ENCODE data around the gene ATAD1. TPM values are rescaled to one million over a fixed set of nuclear protein-coding genes. Genes with fewer than 3 reads are reported as not detected.

Gene ATAD1
- total and polyA plus RNA-seq, 10 of the 15 experiments (the other 5 are each of a cell fraction or from before 2014, with no cell fraction given) = 24.7 to 59.3 (median 41.1) TPM

- in situ Hi-C loops (cut with MboI) (no loop called here), intact Hi-C loops (cut with micrococcal nuclease; ENCODE audit: unreplicated experiment) (no loop called here)
- Histone ChIP-seq H3K27me3 (replicated peaks in 1 of 2; ENCODE audit: control insufficient read depth in 2 of 2, insufficient read depth in 2 of 2, low read length in 1 of 2) (no peaks in the 10 kb centered on the region), H2AFZ (ENCODE audit: control insufficient read depth, low read depth, low read length) (no peak overlapping the region), H3K4me1 (ENCODE audit: control insufficient read depth, insufficient read depth, low read length) (no peaks in the 10 kb centered on the region; the same call in 1 of the 2 replicates), H3K27ac (ENCODE audit: control insufficient read depth, insufficient read depth) (no peak overlapping the region), H3K79me2 (ENCODE audit: control insufficient read depth, insufficient read depth, low read length) (no peaks in the 10 kb centered on the region), H3K9ac (ENCODE audit: control insufficient read depth, insufficient read depth, low read length) (no peak overlapping the region), H4K20me1 (ENCODE audit: control insufficient read depth, insufficient read depth) (no peaks in the 10 kb centered on the region), H3K36me3 (ENCODE audit: control insufficient read depth in 2 of 2, insufficient read depth in 2 of 2, low read length in 1 of 2) (no peaks in the 10 kb centered on the region), H3K4me2 (ENCODE audit: control insufficient read depth, insufficient read depth) (no peak overlapping the region), H3K9me3 (replicated peaks; ENCODE audit: control insufficient read depth, insufficient read depth, low read length) (no peaks in the 10 kb centered on the region), H3K4me3 (no peak overlapping the region)
- CTCF ChIA-PET = no interaction called here
- RAD21 ChIA-PET (ENCODE audit: unreplicated experiment) = no interaction called here
- SMC1A ChIA-PET (ENCODE audit: uncharacterized antibody, unreplicated experiment) = no interaction called here
- no peak for TF ChIP-seq EGR1 (IDR thresholded peaks at IDR 0.05; ENCODE audit: borderline replicate concordance in 1 of 2, low read depth in 2 of 2, low read length in 2 of 2)
- FAIRE-seq (no peak), DNase-seq (ENCODE audit: low read depth, low spot score) (no peak), ATAC-seq (no peak)
- BruUV-seq (replicated peaks) = no TSS peak
- 39% methylated on average over 6 of the region's 6 CpGs for WGBS (ENCODE audit: insufficient coverage, insufficient replicate concordance, low lambda C conversion rate, missing lambda C conversion rate)
- POLR2A ChIA-PET = no interaction called here
These were observed 94.5 kb downstream of the ATAD1 start for GRCh38 chr10:87723500-87723899.

GRCh38 chr10:87722716-87723115 lies 95.3 kb downstream of the ATAD1 start:
- Histone ChIP-seq H3K9ac (ENCODE audit: control insufficient read depth, insufficient read depth, low read length) (no peak overlapping the region), H3K36me3 (ENCODE audit: control insufficient read depth in 2 of 2, insufficient read depth in 2 of 2, low read length in 1 of 2) (no peaks in the 10 kb centered on the region), H3K27ac (ENCODE audit: control insufficient read depth, insufficient read depth) (no peak overlapping the region), H3K4me2 (ENCODE audit: control insufficient read depth, insufficient read depth) (no peak overlapping the region), H4K20me1 (ENCODE audit: control insufficient read depth, insufficient read depth) (no peaks in the 10 kb centered on the region), H3K9me3 (replicated peaks; ENCODE audit: control insufficient read depth, insufficient read depth, low read length) (no peaks in the 10 kb centered on the region), H3K4me1 (ENCODE audit: control insufficient read depth, insufficient read depth, low read length) (peaks cover 3% of the 10 kb centered on the region), H3K27me3 (replicated peaks in 1 of 2; ENCODE audit: control insufficient read depth in 2 of 2, insufficient read depth in 2 of 2, low read length in 1 of 2) (no peaks in the 10 kb centered on the region), H3K79me2 (ENCODE audit: control insufficient read depth, insufficient read depth, low read length) (no peaks in the 10 kb centered on the region), H3K4me3 (no peak overlapping the region), H2AFZ (ENCODE audit: control insufficient read depth, low read depth, low read length) (no peak overlapping the region)
- ChIA-PET RAD21 (ENCODE audit: unreplicated experiment) (no interaction called here), SMC1A (ENCODE audit: uncharacterized antibody, unreplicated experiment) (interaction anchor here (1.4 kb wide), 1 partner anchor 11 kb away, joined by 5 read pairs; no protein-coding TSS in a partner anchor), CTCF (no interaction called here), POLR2A (no interaction called here)
- in situ Hi-C loops (cut with MboI) = no loop called here
- BruUV-seq (replicated peaks) = no TSS peak
- FAIRE-seq (peak; percentile 80), ATAC-seq (no peak), DNase-seq (ENCODE audit: low read depth, low spot score) (no peak)
- 52% methylated on average over 4 of the region's 4 CpGs for WGBS (ENCODE audit: insufficient coverage, insufficient replicate concordance, low lambda C conversion rate, missing lambda C conversion rate)
- intact Hi-C loops (cut with micrococcal nuclease; ENCODE audit: unreplicated experiment) = no loop called here
- no peak for TF ChIP-seq RBBP5 (conservative IDR thresholded peaks at IDR 0.05)
- TF ChIP-seq IKZF1 (conservative IDR thresholded peaks at IDR 0.05) = no peak
- TF ChIP-seq CREM (IDR thresholded peaks at IDR 0.05; ENCODE audit: low read depth) = no peak
- no peak for TF ChIP-seq HSF1 (IDR thresholded peaks at IDR 0.05; ENCODE audit: low read depth, low read length)
- no peak for TF ChIP-seq ZNF622 (IDR thresholded peaks at IDR 0.05)
- TF ChIP-seq SIN3A (IDR thresholded peaks at IDR 0.05; ENCODE audit: low read depth, low read length) = no peak
- TF ChIP-seq MAX (IDR thresholded peaks at IDR 0.05; ENCODE audit: low read depth, low read length) = no peak
- TF ChIP-seq SREBF1 (IDR thresholded peaks at IDR 0.05; ENCODE audit: low read length) = no peak
- no peak for TF ChIP-seq CBX5 (IDR thresholded peaks at IDR 0.05; ENCODE audit: low read depth)
- TF ChIP-seq RFX5 (IDR thresholded peaks at IDR 0.05; ENCODE audit: low read depth, low read length) = no peak
- no peak for TF ChIP-seq ZNF217 (IDR thresholded peaks at IDR 0.05)
- TF ChIP-seq EP300 (IDR thresholded peaks at IDR 0.05; ENCODE audit: borderline replicate concordance in 1 of 2, control insufficient read depth in 1 of 2, low read depth in 2 of 2, low read length in 2 of 2) = no peak
- TF ChIP-seq TCF12 (IDR thresholded peaks at IDR 0.05; ENCODE audit: low read depth, low read length) = no peak
- no peak for TF ChIP-seq REST (IDR thresholded peaks at IDR 0.05; ENCODE audit: low read depth, low read length)

Data from GM12878 (cell line).